Trophoblast cell (in vitro differentiated cells and primary cell): ENCODE data around the gene AGBL5.
A peak's percentile ranks its signal among the peaks of the same experiment; 100 is the strongest.

ENCODE experiments used
- DNase-seq, 2 donors: peaks; one replicate each; pipeline ENCODE4 v3.0.0-alpha.2; 2016
- H2AFZ ChIP-seq: 2 replicates; pipeline ENCODE4 v1.6.1; 2013; ENCODE audit warnings: low read length, moderate library complexity, mild to moderate bottlenecking; ENCODE audit not compliant: insufficient read depth, poor library complexity
- H2AK5ac ChIP-seq: 2 replicates; pipeline ENCODE4 v1.6.1; 2013; ENCODE audit warnings: mild to moderate bottlenecking, low read length
- H2BK120ac ChIP-seq: 2 replicates; pipeline ENCODE4 v1.6.1; 2013; ENCODE audit warnings: low read length, mild to moderate bottlenecking, moderate library complexity; ENCODE audit not compliant: insufficient read depth, poor library complexity
- H2BK12ac ChIP-seq: 2 replicates; pipeline ENCODE4 v1.6.1; 2013; ENCODE audit warnings: mild to moderate bottlenecking, low read length, moderate library complexity
- H2BK5ac ChIP-seq: 2 replicates; pipeline ENCODE4 v1.6.1; 2013; ENCODE audit warnings: low read length, low read depth, moderate library complexity, mild to moderate bottlenecking; ENCODE audit not compliant: poor library complexity
- H3K14ac ChIP-seq: 2 replicates; pipeline ENCODE4 v1.6.1; 2013; ENCODE audit warnings: mild to moderate bottlenecking, low read length
- H3K18ac ChIP-seq: 2 replicates; pipeline ENCODE4 v1.6.1; 2013; ENCODE audit warnings: mild to moderate bottlenecking, low read length
- H3K23ac ChIP-seq: 2 replicates; pipeline ENCODE4 v1.6.1; 2013; ENCODE audit warnings: low read length
- H3K27ac ChIP-seq: 2 replicates; pipeline ENCODE4 v1.5.1; 2013; ENCODE audit warnings: low read depth, mild to moderate bottlenecking, inconsistent platforms, low read length, moderate library complexity
- H3K27me3 ChIP-seq: 2 replicates; pipeline ENCODE4 v1.6.1; 2013; ENCODE audit warnings: inconsistent platforms, mild to moderate bottlenecking, low read length, moderate library complexity; ENCODE audit not compliant: insufficient read depth
- H3K36me3 ChIP-seq, 2 experiments: 1 replicate in 1 of 2; 2 replicates in 1 of 2; pipeline ENCODE4 v1.6.1; 2013; ENCODE audit warnings: low read length in 2 of 2, mild to moderate bottlenecking in 2 of 2, moderate library complexity in 1 of 2; ENCODE audit not compliant: insufficient read depth in 2 of 2, control insufficient read depth in 1 of 2
- H3K4ac ChIP-seq: 2 replicates; pipeline ENCODE4 v1.6.1; 2013; ENCODE audit warnings: low read depth, mild to moderate bottlenecking, low read length, moderate library complexity
- H3K4me1 ChIP-seq, 2 experiments: 1 replicate in 1 of 2; 2 replicates in 1 of 2; pipeline ENCODE4 v1.6.1; 2013; ENCODE audit warnings: low read length in 2 of 2, mild to moderate bottlenecking in 2 of 2, moderate library complexity in 1 of 2; ENCODE audit not compliant: insufficient read depth in 2 of 2, control insufficient read depth in 1 of 2
- H3K4me2 ChIP-seq: 2 replicates; pipeline ENCODE4 v1.6.1; 2013; ENCODE audit warnings: inconsistent platforms, mild to moderate bottlenecking, low read length, moderate library complexity
- H3K4me3 ChIP-seq: 2 replicates; pipeline ENCODE4 v1.5.1; 2013; ENCODE audit warnings: mild to moderate bottlenecking, low read depth, low read length, inconsistent platforms
- H3K79me1 ChIP-seq: one replicate; pipeline ENCODE4 v1.6.1; 2013; ENCODE audit warnings: low read length
- H3K79me2 ChIP-seq: 2 replicates; pipeline ENCODE4 v1.6.1; 2013; ENCODE audit warnings: low read length, mild to moderate bottlenecking; ENCODE audit not compliant: control insufficient read depth, insufficient read depth, poor library complexity
- H3K9ac ChIP-seq: 2 replicates; pipeline ENCODE4 v1.6.1; 2013; ENCODE audit warnings: mild to moderate bottlenecking, low read length
- H3K9me3 ChIP-seq: 2 replicates; pipeline ENCODE4 v1.6.1; 2013; ENCODE audit warnings: low read depth, mild to moderate bottlenecking, control low read depth, inconsistent platforms, low read length; ENCODE audit not compliant: insufficient read depth
- H4K12ac ChIP-seq: 2 replicates; pipeline ENCODE4 v1.6.1; 2013; ENCODE audit warnings: low read depth, mild to moderate bottlenecking, low read length, moderate library complexity
- H4K8ac ChIP-seq: 2 replicates; pipeline ENCODE4 v1.6.1; 2013; ENCODE audit warnings: low read depth, mild to moderate bottlenecking, low read length, moderate library complexity
- H4K91ac ChIP-seq: one replicate; pipeline ENCODE4 v1.6.1; 2013; ENCODE audit warnings: low read depth, mild to moderate bottlenecking, low read length, moderate library complexity
- WGBS: extraction: QIAGEN DNeasy Blood & Tissue Kit; methylation state at CpG from one replicate; pipeline ENCODE4 v1.1.7; 2013; ENCODE audit warnings: missing lambda C conversion rate; ENCODE audit not compliant: insufficient read length, insufficient coverage; ENCODE audit errors: extremely low coverage; 5-methylcytosine and 5-hydroxymethylcytosine counted together

AGBL5 gene

GRCh38 chr2:27065128-27065527, 13.7 kb downstream of the AGBL5 start:
- no peak overlapping the region for H3K9ac ChIP-seq
- no peak overlapping the region for H2AFZ ChIP-seq
- H3K9me3 ChIP-seq: no peaks in the 10 kb centered on the region
- no peak overlapping the region for H3K4me3 ChIP-seq
- H4K91ac ChIP-seq: no peak overlapping the region
- no peak overlapping the region for H3K14ac ChIP-seq
- H3K27ac ChIP-seq: no peak overlapping the region
- H2BK12ac ChIP-seq: no peak overlapping the region
- peaks cover 27 to 45% of the 10 kb centered on the region in 2 experiments for H3K36me3 ChIP-seq
- no peak overlapping the region for H3K18ac ChIP-seq
- no peak overlapping the region for H2BK5ac ChIP-seq
- no peak overlapping the region for H4K8ac ChIP-seq
- no peaks in the 10 kb centered on the region for H3K27me3 ChIP-seq
- no peak overlapping the region for H4K12ac ChIP-seq
- peaks cover 0 to 6% of the 10 kb centered on the region in 2 experiments for H3K4me1 ChIP-seq
- H3K79me2 ChIP-seq: peaks cover 3% of the 10 kb centered on the region
- no peak overlapping the region for H3K4me2 ChIP-seq
- H3K79me1 ChIP-seq: no peaks in the 10 kb centered on the region
- no peak overlapping the region for H2BK120ac ChIP-seq
- DNase-seq: no peak
- no peak overlapping the region for H3K4ac ChIP-seq
- WGBS: no CpG with 5 or more reads among the region's 3 CpGs
- no peak overlapping the region for H2AK5ac ChIP-seq
- H3K23ac ChIP-seq: no peak overlapping the region

DNA sequence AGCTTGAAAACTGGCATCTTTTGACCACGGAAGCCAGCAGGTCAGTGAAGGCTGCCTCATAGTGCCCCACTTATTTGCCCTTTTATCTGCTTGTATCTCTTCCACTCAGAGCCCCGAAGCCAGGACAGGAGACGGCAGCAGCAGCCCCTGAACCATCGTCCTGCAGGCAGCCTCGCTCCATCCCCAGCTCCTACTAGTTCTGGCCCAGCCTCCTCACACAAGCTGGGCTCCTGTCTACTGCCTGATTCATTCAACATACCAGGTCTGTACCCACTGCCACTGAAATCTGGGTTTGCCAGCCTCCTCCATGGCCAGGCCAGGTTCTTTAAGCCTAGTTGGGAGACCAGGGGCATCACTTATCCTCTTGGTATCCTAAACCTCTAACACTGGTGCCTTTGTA, 15.9 kb downstream of the AGBL5 start:
- H4K8ac ChIP-seq: no peak overlapping the region
- H3K9me3 ChIP-seq: no peaks in the 10 kb centered on the region
- H3K9ac ChIP-seq: no peak overlapping the region
- WGBS: no CpG with 5 or more reads among the region's 5 CpGs
- no peak overlapping the region for H3K23ac ChIP-seq
- H2BK12ac ChIP-seq: no peak overlapping the region
- no peak overlapping the region for H2AK5ac ChIP-seq
- peaks cover 21% of the 10 kb centered on the region for H3K79me2 ChIP-seq
- peaks cover 28 to 42% of the 10 kb centered on the region in 2 experiments for H3K36me3 ChIP-seq
- H3K27me3 ChIP-seq: no peaks in the 10 kb centered on the region
- H4K12ac ChIP-seq: no peak overlapping the region
- H3K4me2 ChIP-seq: no peak overlapping the region
- H3K18ac ChIP-seq: no peak overlapping the region
- H3K27ac ChIP-seq: no peak overlapping the region
- no peak overlapping the region for H2AFZ ChIP-seq
- no peak overlapping the region for H3K14ac ChIP-seq
- H3K4me1 ChIP-seq: peaks cover 3 to 15% of the 10 kb centered on the region in 2 experiments
- no peak overlapping the region for H4K91ac ChIP-seq
- no peak overlapping the region for H2BK120ac ChIP-seq
- DNase-seq: no peak
- H3K79me1 ChIP-seq: peaks cover 14% of the 10 kb centered on the region
- H2BK5ac ChIP-seq: no peak overlapping the region
- H3K4me3 ChIP-seq: no peak overlapping the region
- H3K4ac ChIP-seq: no peak overlapping the region

DNA sequence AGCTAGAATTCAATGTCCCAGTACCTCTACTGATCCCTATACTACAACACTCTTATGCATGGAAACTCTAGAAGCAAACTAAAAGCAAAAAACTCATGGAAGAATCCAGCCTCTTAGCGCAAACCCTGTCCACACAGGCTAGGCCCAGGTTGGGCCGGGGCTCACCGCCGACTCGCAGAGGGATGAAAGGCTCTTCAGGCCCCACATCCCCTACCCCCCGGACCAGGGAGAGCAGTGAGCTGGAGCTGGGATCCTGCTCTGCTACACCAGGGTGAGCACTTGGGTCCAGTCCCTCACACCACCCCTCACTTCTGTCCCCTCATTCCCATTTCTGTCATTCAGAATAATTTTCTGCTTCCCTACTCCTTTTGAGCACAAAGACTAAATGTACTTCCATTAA, 18.0 kb downstream of the AGBL5 start:
- Histone ChIP-seq H2AK5ac (no peak overlapping the region), H3K23ac (no peak overlapping the region), H3K79me1 (peaks cover 19% of the 10 kb centered on the region), H3K18ac (no peak overlapping the region), H2BK5ac (no peak overlapping the region), H3K9ac (no peak overlapping the region), H3K27me3 (no peaks in the 10 kb centered on the region), H3K9me3 (no peaks in the 10 kb centered on the region), H3K36me3 (peaks cover 28 to 42% of the 10 kb centered on the region in 2 experiments), H3K14ac (no peak overlapping the region), H2AFZ (no peak overlapping the region), H3K79me2 (peaks cover 21% of the 10 kb centered on the region), H2BK12ac (no peak overlapping the region), H3K27ac (no peak overlapping the region), H4K91ac (no peak overlapping the region), H3K4ac (no peak overlapping the region), H4K8ac (no peak overlapping the region), H3K4me1 (peaks cover 6 to 18% of the 10 kb centered on the region in 2 experiments), H4K12ac (no peak overlapping the region), H3K4me3 (no peak overlapping the region), H3K4me2 (no peak overlapping the region), H2BK120ac (no peak overlapping the region)
- no CpG with 5 or more reads among the region's 6 CpGs for WGBS
- no peak for DNase-seq

DNA sequence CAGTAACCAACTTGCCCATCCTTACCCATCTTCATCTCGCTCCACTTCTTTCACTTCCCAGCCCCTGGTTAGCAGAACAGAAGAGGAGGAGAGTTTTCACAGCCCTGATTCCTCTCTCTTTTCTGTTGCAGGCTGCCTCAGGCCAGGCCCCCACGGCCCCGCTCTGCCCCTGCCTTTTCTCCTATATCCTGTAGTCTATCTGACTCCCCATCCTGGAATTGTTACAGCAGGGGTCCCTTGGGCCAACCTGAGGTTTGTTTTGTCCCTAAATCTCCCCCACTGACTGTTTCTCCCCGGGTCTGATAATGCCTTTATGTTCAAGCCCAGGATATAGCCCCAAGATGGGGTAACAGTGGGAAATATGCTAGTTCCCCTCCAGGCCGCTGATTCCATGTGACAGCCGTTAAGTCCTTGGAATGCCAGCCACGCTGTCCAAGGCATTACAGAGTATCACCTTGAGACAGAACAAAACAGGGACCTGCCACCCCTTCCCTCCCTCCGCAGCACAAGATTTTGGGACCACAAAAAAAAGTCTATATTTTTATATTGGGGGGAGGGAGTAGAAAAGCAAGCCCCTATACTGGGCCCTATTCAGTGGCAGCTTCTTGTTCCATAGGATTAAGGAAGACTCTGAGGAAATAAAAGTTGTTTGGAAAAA, 18.6 kb downstream of the AGBL5 start:
- no CpG with 5 or more reads among the region's 8 CpGs for WGBS
- Histone ChIP-seq H3K27ac (no peak overlapping the region), H4K91ac (no peak overlapping the region), H2BK12ac (no peak overlapping the region), H3K4ac (peak overlapping the region; percentile 92), H3K36me3 (peaks cover 28 to 39% of the 10 kb centered on the region in 2 experiments), H3K79me2 (peaks cover 21% of the 10 kb centered on the region), H3K9ac (no peak overlapping the region), H4K12ac (peak overlapping the region; percentile 49), H3K4me1 (peaks cover 6 to 18% of the 10 kb centered on the region in 2 experiments), H3K79me1 (peaks cover 19% of the 10 kb centered on the region), H3K4me3 (no peak overlapping the region), H2BK5ac (no peak overlapping the region), H3K4me2 (peak overlapping the region; percentile 79), H2AFZ (peak overlapping the region; percentile 27), H2BK120ac (no peak overlapping the region), H2AK5ac (no peak overlapping the region), H4K8ac (no peak overlapping the region), H3K27me3 (no peaks in the 10 kb centered on the region), H3K14ac (peak overlapping the region; percentile 81), H3K23ac (no peak overlapping the region), H3K9me3 (no peaks in the 10 kb centered on the region), H3K18ac (peak overlapping the region; percentile 63)
- DNase-seq: no peak
